Right atrium auricular region (tissue), 2 donors: ENCODE measurements around the gene ZNF407. TPM values are rescaled to one million over a fixed set of nuclear protein-coding genes. Genes with fewer than 3 reads are reported as not detected.

Experiments
- DNase-seq: peaks from one replicate; pipeline ENCODE4 v3.0.0-alpha.2; 2019; ENCODE audit warnings: low spot score
- H3K27ac ChIP-seq, 2 donors: fragments of 200-600 bp; sonication (generic); 1 replicate in 1 of 2; 2 replicates in 1 of 2; pipeline ENCODE4 v1.5.1; 2016 to 2019
- H3K27me3 ChIP-seq, 2 donors: fragments of 200-600 bp; sonication (generic); one replicate each; pipeline versions ENCODE4 v1.5.1 to v1.6.0; 2017 to 2019
- H3K36me3 ChIP-seq: fragments of 200-600 bp; sonication (generic); one replicate; pipeline ENCODE4 v1.5.1; 2016
- H3K4me1 ChIP-seq, 2 donors: fragments of 200-600 bp; sonication (generic); one replicate each; pipeline versions ENCODE4 v1.5.1 to v1.6.0; 2017 to 2019
- H3K4me3 ChIP-seq, 2 donors: fragments of 200-600 bp; sonication (generic); 1 replicate in 1 of 2; 2 replicates in 1 of 2; pipeline ENCODE4 v1.5.1; 2017 to 2019; ENCODE audit warnings: mild to moderate bottlenecking in 1 of 2, moderate library complexity in 1 of 2
- H3K9me3 ChIP-seq, 2 donors: fragments of 200-600 bp; sonication (generic); one replicate each; pipeline ENCODE4 v1.5.1; 2019
- total RNA-seq, 2 donors: library from RNA; depleted of rRNA; stranded (reverse); fragments of >200 nt; gene quantifications; one replicate each; pipeline ENCODE4 v1.1.0, GENCODE V29; 2016
- TF ChIP-seq, protein P1 (sequence below), 2 donors: fragments of 200-600 bp; sonication (generic); IDR thresholded peaks; one replicate each; pipeline ENCODE4 v1.5.1; 2019; ENCODE audit warnings: antibody characterized with exemption in 2 of 2

Gene ZNF407
- total RNA-seq, 2 donors from 2014 or later: 7.8 to 8.7 TPM

DNA sequence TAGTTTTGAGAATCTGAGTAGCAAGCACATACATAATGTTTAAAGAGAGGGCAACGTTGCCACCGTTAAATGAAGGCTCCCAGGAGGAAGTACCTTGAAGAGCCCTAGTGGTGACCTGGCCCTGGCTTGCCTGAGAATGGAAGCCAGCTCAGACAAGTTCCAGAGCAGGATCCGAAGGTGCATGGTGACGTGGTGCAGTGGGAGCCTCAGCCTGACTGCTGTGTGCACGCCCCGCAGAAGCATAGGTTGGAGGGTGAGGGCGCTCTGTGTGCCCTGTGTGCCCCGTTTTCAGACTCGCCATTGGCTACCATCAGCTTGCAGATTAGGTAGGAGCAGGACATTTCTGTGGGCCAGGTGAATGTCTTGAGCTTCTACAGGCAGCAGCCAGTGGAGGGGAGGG is 68.2 kb downstream of the ZNF407 start:
- H3K4me3 ChIP-seq: no peak overlapping the region
- H3K27me3 ChIP-seq: no peaks in the 10 kb centered on the region
- TF ChIP-seq, protein P1, sequence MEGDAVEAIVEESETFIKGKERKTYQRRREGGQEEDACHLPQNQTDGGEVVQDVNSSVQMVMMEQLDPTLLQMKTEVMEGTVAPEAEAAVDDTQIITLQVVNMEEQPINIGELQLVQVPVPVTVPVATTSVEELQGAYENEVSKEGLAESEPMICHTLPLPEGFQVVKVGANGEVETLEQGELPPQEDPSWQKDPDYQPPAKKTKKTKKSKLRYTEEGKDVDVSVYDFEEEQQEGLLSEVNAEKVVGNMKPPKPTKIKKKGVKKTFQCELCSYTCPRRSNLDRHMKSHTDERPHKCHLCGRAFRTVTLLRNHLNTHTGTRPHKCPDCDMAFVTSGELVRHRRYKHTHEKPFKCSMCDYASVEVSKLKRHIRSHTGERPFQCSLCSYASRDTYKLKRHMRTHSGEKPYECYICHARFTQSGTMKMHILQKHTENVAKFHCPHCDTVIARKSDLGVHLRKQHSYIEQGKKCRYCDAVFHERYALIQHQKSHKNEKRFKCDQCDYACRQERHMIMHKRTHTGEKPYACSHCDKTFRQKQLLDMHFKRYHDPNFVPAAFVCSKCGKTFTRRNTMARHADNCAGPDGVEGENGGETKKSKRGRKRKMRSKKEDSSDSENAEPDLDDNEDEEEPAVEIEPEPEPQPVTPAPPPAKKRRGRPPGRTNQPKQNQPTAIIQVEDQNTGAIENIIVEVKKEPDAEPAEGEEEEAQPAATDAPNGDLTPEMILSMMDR (IDR thresholded peaks at IDR 0.05): no peak
- H3K9me3 ChIP-seq: no peaks in the 10 kb centered on the region
- no peaks in the 10 kb centered on the region for H3K36me3 ChIP-seq
- no peaks in the 10 kb centered on the region for H3K4me1 ChIP-seq
- DNase-seq: no peak
- no peak overlapping the region for H3K27ac ChIP-seq

- Histone ChIP-seq H3K4me3 (no peak overlapping the region), H3K9me3 (no peaks in the 10 kb centered on the region), H3K27ac (no peak overlapping the region), H3K36me3 (no peaks in the 10 kb centered on the region), H3K4me1 (no peaks in the 10 kb centered on the region), H3K27me3 (no peaks in the 10 kb centered on the region)
- no peak for DNase-seq
- TF ChIP-seq, protein P1 (IDR thresholded peaks at IDR 0.05): no peak
These were observed 71.6 kb downstream of the ZNF407 start for GRCh38 chr18:74669136-74669798.

DNA sequence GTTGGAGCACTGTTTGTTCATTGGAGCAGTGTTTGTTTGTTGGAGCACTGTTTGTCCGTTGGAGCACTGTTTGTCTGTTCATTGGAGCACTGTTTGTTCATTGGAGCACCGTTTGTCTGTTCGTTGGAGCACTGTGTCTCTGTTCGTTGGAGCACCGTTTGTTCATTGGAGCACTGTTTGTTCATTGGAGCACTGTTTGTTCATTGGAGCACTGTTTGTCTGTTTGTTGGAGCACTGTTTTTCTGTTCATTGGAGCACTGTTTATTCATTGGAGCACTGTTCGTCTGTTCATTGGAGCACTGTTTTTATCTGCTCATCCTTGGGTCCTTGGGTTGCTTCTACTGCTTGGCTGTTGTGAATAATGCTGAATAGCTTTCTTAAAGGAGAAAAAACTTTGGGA is 74.7 kb downstream of the ZNF407 start:
- no peak overlapping the region for H3K27ac ChIP-seq
- no peaks in the 10 kb centered on the region for H3K27me3 ChIP-seq
- H3K9me3 ChIP-seq: peaks cover 0 to 8% of the 10 kb centered on the region in 2 donors
- H3K4me3 ChIP-seq: no peak overlapping the region
- DNase-seq: no peak
- no peaks in the 10 kb centered on the region for H3K36me3 ChIP-seq
- TF ChIP-seq, protein P1 (IDR thresholded peaks at IDR 0.05): no peak
- peaks cover 0 to 5% of the 10 kb centered on the region in 2 donors for H3K4me1 ChIP-seq

DNA sequence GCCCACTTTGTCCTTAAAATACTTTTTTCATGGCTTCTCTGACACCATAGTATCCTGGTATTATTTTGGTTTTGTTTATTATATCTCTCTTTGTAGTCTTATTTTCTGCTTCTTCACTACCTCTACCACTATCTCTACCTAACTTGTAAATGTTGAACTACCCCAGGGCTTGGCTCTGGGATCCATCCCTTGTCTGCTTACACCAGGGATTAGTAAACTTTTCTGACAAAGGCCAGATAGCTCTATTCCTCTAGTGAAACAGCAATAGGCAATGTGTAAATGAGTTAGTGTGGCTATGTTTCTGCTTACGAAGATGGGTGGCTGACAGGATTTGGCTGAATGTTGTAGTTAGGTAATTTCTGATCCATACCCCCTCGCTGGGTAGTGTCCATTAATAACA is 76.8 kb downstream of the ZNF407 start:
- H3K4me1 ChIP-seq: peaks cover 0 to 5% of the 10 kb centered on the region in 2 donors
- H3K27me3 ChIP-seq: no peaks in the 10 kb centered on the region
- TF ChIP-seq, protein P1 (IDR thresholded peaks at IDR 0.05): no peak
- H3K4me3 ChIP-seq: no peak overlapping the region
- DNase-seq: no peak
- peaks cover 5% of the 10 kb centered on the region for H3K36me3 ChIP-seq
- H3K27ac ChIP-seq: no peak overlapping the region
- H3K9me3 ChIP-seq: peaks cover 0 to 12% of the 10 kb centered on the region in 2 donors

DNA sequence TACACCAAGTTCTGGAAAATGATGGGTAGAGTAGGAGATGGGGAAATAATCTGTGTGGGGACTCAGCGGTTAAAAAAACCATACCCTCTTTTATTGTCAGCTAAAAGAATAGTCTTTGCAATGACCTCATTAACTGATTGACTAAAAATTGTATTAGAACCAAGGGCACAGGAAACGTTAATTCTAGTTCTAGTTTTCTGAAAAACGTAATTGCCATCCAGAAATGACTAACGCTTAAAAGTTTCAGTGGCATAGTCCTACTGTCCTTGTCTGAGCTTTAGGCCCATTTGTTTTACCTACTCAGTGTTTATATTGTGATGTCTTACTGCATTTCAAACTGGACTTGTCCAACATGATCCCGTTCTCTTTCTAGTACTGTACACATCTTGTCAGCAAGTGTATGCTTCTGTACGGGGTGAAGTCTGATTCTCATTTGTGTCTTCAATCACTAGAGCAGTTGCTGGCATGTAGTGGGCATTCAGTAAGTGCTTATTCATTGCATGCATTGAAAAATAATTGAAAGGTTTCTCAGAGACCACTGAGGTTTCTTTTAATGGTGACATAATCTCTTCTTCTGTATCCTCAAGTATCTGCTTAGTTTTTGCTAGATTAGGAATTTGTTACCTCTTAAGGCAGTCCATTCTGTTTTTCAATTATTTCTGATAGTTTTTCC is 81.5 kb downstream of the ZNF407 start:
- TF ChIP-seq, protein P1 (IDR thresholded peaks at IDR 0.05): no peak
- H3K27me3 ChIP-seq: no peaks in the 10 kb centered on the region
- H3K4me3 ChIP-seq: no peak overlapping the region
- no peak overlapping the region for H3K27ac ChIP-seq
- peaks cover 5% of the 10 kb centered on the region for H3K36me3 ChIP-seq
- peaks cover 0 to 5% of the 10 kb centered on the region in 2 donors for H3K4me1 ChIP-seq
- DNase-seq: no peak
- peaks cover 0 to 12% of the 10 kb centered on the region in 2 donors for H3K9me3 ChIP-seq
